ENCODE data around the gene ACKR3. TPM values are rescaled to one million over a fixed set of nuclear protein-coding genes. Genes with fewer than 3 reads are reported as not detected.

Gene ACKR3
- total and polyA plus RNA-seq, 2 of the 4 experiments (the other 2 are of a cell fraction), result not detected

- H3K36me3 ChIP-seq (ENCODE audit: control insufficient read depth, insufficient read depth, low read length), result no peaks in the 10 kb centered on the region
- TF ChIP-seq POLR2A (IDR thresholded peaks at IDR 0.05; ENCODE audit: low read depth, low read length) (no peak), CHD1 (IDR thresholded peaks at IDR 0.05; ENCODE audit: low read depth, low read length) (no peak), RFX5 (IDR thresholded peaks at IDR 0.05; ENCODE audit: low read depth, low read length) (no peak), CEBPB (IDR thresholded peaks at IDR 0.05; ENCODE audit: low read depth, low read length) (no peak), RCOR1 (IDR thresholded peaks at IDR 0.05; ENCODE audit: insufficient replicate concordance, low read length) (no peak), FOS (IDR thresholded peaks at IDR 0.05; ENCODE audit: low read depth, low read length) (no peak)
- no peak overlapping the region for H2BK15ac ChIP-seq (ENCODE audit: low read depth, low read length)
- H3K79me1 ChIP-seq (ENCODE audit: low read depth in 1 of 2, low read length in 2 of 2), result no peaks in the 10 kb centered on the region
- no peaks in the 10 kb centered on the region for H3K4me1 ChIP-seq (ENCODE audit: control insufficient read depth, insufficient read depth, low read length)
- H2AFZ ChIP-seq (replicated peaks; ENCODE audit: low read length, poor library complexity), result no peak overlapping the region
- H2AK9ac ChIP-seq (replicated peaks; ENCODE audit: low read depth, low read length, poor library complexity), result no peak overlapping the region
- H3K4me3 ChIP-seq (ENCODE audit: insufficient read depth, low read depth, low read length), result no peak overlapping the region
- no peak overlapping the region for H4K91ac ChIP-seq (ENCODE audit: insufficient read depth, low read depth, low read length)
- H3K56ac ChIP-seq (ENCODE audit: extremely low read depth, insufficient read depth, low read length), result no peak overlapping the region
- no peak overlapping the region for H3K4ac ChIP-seq (ENCODE audit: low read depth, low read length)
- DNase-seq (no peak), ATAC-seq (ENCODE audit: low read depth) (no peak)
- H3K9ac ChIP-seq (ENCODE audit: low read depth, low read length), result no peak overlapping the region
- H3K27me3 ChIP-seq (ENCODE audit: control insufficient read depth, insufficient read depth, low read length), result peaks cover 2% of the 10 kb centered on the region; the same call in 1 of the 2 replicates
- H2BK120ac ChIP-seq (ENCODE audit: low read depth, low read length), result no peak overlapping the region
- H2AK5ac ChIP-seq (ENCODE audit: low read depth, low read length), result no peak overlapping the region
- H3K9me3 ChIP-seq (ENCODE audit: control insufficient read depth, insufficient read depth, low read length), result peaks cover 2% of the 10 kb centered on the region
- ChIA-PET CTCF (interaction anchor here (0.6 kb wide), 1 partner anchor 450 kb away, joined by 3 read pairs; no protein-coding TSS in a partner anchor), POLR2A (ENCODE audit: unreplicated experiment) (no interaction called here)
- H3K4me2 ChIP-seq (ENCODE audit: low read depth, low read length), result no peak overlapping the region
- H3K9me1 ChIP-seq (ENCODE audit: insufficient read depth, low read length), result no peaks in the 10 kb centered on the region
- in situ Hi-C loops (cut with MboI; ENCODE audit: low sequenced_read_pairs) (no loop called here), dilution Hi-C loops (cut with HindIII; ENCODE audit: low sequenced_read_pairs, unreplicated experiment) (no loop called here), intact Hi-C loops (cut with micrococcal nuclease) (no loop called here)
- BruUV-seq (replicated peaks), result no TSS peak
- H4K20me1 ChIP-seq (ENCODE audit: insufficient read depth, low read length), result no peaks in the 10 kb centered on the region
- H3K14ac ChIP-seq (replicated peaks; ENCODE audit: low read depth, low read length), result no peak overlapping the region
- H2BK5ac ChIP-seq (ENCODE audit: low read depth, low read length, poor library complexity, severe bottlenecking), result no peak overlapping the region
- no peak overlapping the region for H3K18ac ChIP-seq (ENCODE audit: low read depth, low read length)
- H3K27ac ChIP-seq (ENCODE audit: insufficient read depth, low read length), result no peak overlapping the region
- H4K8ac ChIP-seq (ENCODE audit: low read depth in 2 of 2, low read length in 2 of 2), result no peak overlapping the region
- H4K5ac ChIP-seq (ENCODE audit: low read depth, low read length), result no peak overlapping the region
- no peak overlapping the region for H2BK20ac ChIP-seq (ENCODE audit: low read depth, low read length)
- H3K23ac ChIP-seq (ENCODE audit: low read depth, low read length), result no peak overlapping the region
- 8% methylated on average over 2 of the region's 5 CpGs; no CpG with 5 or more reads in 1 of the 2 experiments for WGBS, 2 experiments (ENCODE audit: extremely low coverage in 2 of 2, insufficient read length in 1 of 2)
These were observed 13.3 kb downstream of the ACKR3 start for GRCh38 chr2:236582968-236583367.
